A549 treated with dexamethasone at 1 μM for 4 hours (cell line): ENCODE results near the gene PCDHA5. TPM values are rescaled to one million over a fixed set of nuclear protein-coding genes. Genes with fewer than 3 reads are reported as not detected.

Experiments used
- total RNA-seq: library from RNA; stranded (reverse); fragments of 200-300 nt; extraction: Qiagen RNA extraction; gene quantifications from 5 replicates; pipeline ENCODE4 v1.2.3, GENCODE V29; 2022

Gene PCDHA5
- total RNA-seq, 1 experiment from 2014 or later = 0.52 TPM

Other genes with a start within 250 kb of the PCDHA5 start
- 2.6 to 3.4 TPM (median 3.0 TPM) in 5 replicates for gene CD14, start 188.4 kb upstream of the PCDHA5 start, total RNA-seq
- gene TMCO6, start 182.2 kb upstream of the PCDHA5 start, total RNA-seq = 8.1 to 14.2 TPM (median 10.8 TPM) in 5 replicates
- gene NDUFA2, start 174.0 kb upstream of the PCDHA5 start, total RNA-seq = 87.2 to 125 TPM (median 90.7 TPM) in 5 replicates
- 101 to 114 TPM (median 104 TPM) in 5 replicates for gene IK, start 173.8 kb upstream of the PCDHA5 start, total RNA-seq
- gene WDR55, start 156.7 kb upstream of the PCDHA5 start, total RNA-seq = 24.6 to 32.8 TPM (median 31.8 TPM) in 5 replicates
- gene DND1, start 148.0 kb upstream of the PCDHA5 start, total RNA-seq = 0.37 to 0.72 TPM (median 0.49 TPM) in 5 replicates
- 75.3 to 80.9 TPM (median 78.3 TPM) in 5 replicates for gene HARS1, start 130.2 kb upstream of the PCDHA5 start, total RNA-seq
- 35.2 to 39.8 TPM (median 37.8 TPM) in 5 replicates for gene HARS2, start 130.2 kb upstream of the PCDHA5 start, total RNA-seq
- 87.0 to 126 TPM (median 90.9 TPM) in 5 replicates for gene ZMAT2, start 121.2 kb upstream of the PCDHA5 start, total RNA-seq
- gene PCDHA1, start 35.5 kb upstream of the PCDHA5 start, total RNA-seq = 0.08 to 0.21 TPM (median 0.18 TPM) in 5 replicates
- 0.02 to 0.09 TPM (median 0.06 TPM) in 5 replicates for gene PCDHA2, start 26.8 kb upstream of the PCDHA5 start, total RNA-seq
- gene PCDHA3, start 20.6 kb upstream of the PCDHA5 start, total RNA-seq = 0.69 to 1.1 TPM (median 0.82 TPM) in 5 replicates
- gene PCDHA4, start 14.5 kb upstream of the PCDHA5 start, total RNA-seq = 1.4 to 2.3 TPM (median 1.8 TPM) in 5 replicates
- 0.03 to 0.13 TPM (median 0.04 TPM) in 5 replicates for gene PCDHA6, start 6.3 kb downstream of the PCDHA5 start, total RNA-seq
- gene PCDHA7, start 12.7 kb downstream of the PCDHA5 start, total RNA-seq = 0.07 to 0.16 TPM (median 0.12 TPM) in 5 replicates
- gene PCDHA8, start 19.6 kb downstream of the PCDHA5 start, total RNA-seq = 0.03 to 0.06 TPM (median 0.04 TPM) in 5 replicates
- gene PCDHA9, start 26.8 kb downstream of the PCDHA5 start, total RNA-seq = 0.01 TPM in 1 of 5 replicates, not detected in the others
- gene PCDHA10, start 34.3 kb downstream of the PCDHA5 start, total RNA-seq = under 0.01 to 0.05 TPM (median 0.02 TPM) in 3 of 5 replicates, not detected in the others
- 0.07 to 0.34 TPM (median 0.11 TPM) in 5 replicates for gene PCDHA11, start 47.3 kb downstream of the PCDHA5 start, total RNA-seq
- gene PCDHA12, start 53.7 kb downstream of the PCDHA5 start, total RNA-seq = 2.8 to 3.7 TPM (median 2.9 TPM) in 5 replicates
- gene PCDHA13, start 60.5 kb downstream of the PCDHA5 start, total RNA-seq = 0.04 to 0.09 TPM (median 0.06 TPM) in 4 of 5 replicates, not detected in the other
- 1.5 to 2.7 TPM (median 2.2 TPM) in 5 replicates for gene PCDHAC1, start 104.7 kb downstream of the PCDHA5 start, total RNA-seq
- 3.2 to 4.6 TPM (median 4.2 TPM) in 5 replicates for gene PCDHAC2, start 144.9 kb downstream of the PCDHA5 start, total RNA-seq
- not detected in 5 replicates for gene PCDHB1, start 229.8 kb downstream of the PCDHA5 start, total RNA-seq